HG02885 (cell line): ENCODE data around the gene MTMR11.
A peak's percentile ranks its signal among the peaks of the same experiment; 100 is the strongest.
"Not testable (repeated sequence)": the region's sequence is repeated elsewhere in the genome, so short reads cannot be mapped to it uniquely, and the experiment has no call there.

Source experiments
- ATAC-seq: cut with Tn5 transposase; IDR thresholded peaks from one replicate; pipeline ENCODE4 v1.9.1; 2021; ENCODE audit warnings: mild to moderate bottlenecking; ENCODE audit not compliant: unreplicated experiment, poor library complexity

Gene MTMR11

DNA sequence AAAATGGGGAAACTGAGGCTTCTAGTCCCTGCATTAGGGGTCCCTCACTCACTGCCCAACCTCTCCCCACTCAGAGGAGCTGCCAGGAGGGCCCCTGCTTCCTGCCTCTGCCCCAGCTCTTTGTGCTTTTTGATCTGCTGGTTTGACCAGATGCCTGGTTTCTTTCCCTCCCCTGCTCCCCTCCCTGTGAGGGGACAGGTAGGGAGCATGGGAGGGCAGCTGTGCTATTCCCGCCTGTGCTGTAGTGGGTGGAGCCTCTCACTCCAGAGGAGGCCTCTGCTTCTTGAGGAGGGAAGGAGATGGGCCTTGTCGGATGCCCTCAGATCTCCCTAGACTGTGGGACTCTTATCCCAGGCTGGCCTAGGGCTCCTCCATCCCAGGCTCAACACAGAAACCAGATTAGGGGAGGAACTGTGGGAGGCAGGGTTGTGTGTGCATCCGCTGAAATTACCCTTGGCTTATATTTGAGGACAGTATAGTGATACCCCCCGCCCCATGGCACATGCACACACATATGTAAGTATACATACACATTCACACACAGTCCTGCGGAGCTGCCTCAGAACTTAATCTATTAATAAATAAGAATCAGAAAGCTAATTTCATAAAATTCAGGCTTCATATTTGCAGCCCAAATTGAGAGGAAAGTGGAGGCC, 32.7 kb downstream of the MTMR11 start:
- ATAC-seq: no peak

- ATAC-seq: peak; percentile 99
These were observed 37.0 kb downstream of the MTMR11 start, which contains the start of gene BOLA1 for GRCh38 chr1:149899460-149900284. TSS of gene BOLA1 (plus strand) at chr1:149899568. CDS start at chr1:149900060, 492 bp downstream.

GRCh38 chr1:149896575-149896974, 40.1 kb downstream of the MTMR11 start:
- no peak for ATAC-seq

GRCh38 chr1:149888999-149889289, 47.7 kb downstream of the MTMR11 start:
- no peak for ATAC-seq

GRCh38 chr1:149888247-149888998, 48.3 kb downstream of the MTMR11 start:
- ATAC-seq: peak; percentile 26

DNA sequence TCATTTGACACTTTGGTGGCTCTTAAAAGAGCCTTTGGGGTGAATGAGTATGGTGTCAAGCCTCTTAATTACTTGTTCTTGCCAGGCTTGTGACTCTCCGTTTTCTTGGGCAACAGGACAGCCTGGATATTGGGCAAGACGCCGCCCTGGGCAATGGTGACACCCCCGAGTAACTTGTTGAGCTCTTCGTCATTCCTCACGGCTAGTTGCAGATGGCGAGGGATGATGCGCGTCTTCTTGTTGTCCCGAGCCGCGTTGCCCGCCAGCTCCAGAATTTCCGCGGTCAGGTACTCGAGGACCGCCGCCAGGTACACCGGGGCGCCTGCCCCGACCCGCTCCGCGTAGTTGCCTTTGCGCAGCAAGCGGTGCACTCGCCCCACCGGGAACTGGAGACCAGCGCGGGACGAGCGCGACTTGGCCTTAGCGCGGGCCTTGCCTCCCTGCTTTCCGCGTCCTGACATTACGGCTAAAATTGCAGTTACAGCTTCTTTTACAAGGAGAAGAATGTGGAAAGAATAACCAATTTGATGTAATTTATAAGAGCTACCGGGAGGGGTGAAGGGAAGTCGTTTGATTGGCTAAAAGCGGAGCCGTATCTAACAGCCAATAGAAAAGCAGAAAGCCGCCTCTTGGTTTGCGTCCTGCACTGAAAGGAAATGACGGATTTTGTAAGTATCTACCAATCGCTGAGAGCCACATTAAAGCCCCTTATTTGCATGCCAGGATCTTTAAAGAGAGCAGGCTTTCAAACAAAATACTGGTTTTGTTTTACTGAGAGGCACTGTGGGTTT, 49.0 kb downstream of the MTMR11 start:
- ATAC-seq: peak; percentile 50

DNA sequence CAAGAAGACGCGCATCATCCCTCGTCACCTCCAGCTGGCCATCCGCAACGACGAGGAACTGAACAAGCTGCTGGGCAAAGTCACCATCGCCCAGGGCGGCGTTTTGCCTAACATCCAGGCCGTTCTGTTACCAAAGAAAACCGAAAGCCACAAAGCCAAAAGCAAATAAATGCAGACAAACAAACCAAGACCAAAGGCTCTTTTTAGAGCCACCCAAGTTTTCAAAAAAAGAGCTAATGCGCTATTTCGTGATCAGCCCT, 49.6 kb downstream of the MTMR11 start:
- ATAC-seq: not testable (repeated sequence)

DNA sequence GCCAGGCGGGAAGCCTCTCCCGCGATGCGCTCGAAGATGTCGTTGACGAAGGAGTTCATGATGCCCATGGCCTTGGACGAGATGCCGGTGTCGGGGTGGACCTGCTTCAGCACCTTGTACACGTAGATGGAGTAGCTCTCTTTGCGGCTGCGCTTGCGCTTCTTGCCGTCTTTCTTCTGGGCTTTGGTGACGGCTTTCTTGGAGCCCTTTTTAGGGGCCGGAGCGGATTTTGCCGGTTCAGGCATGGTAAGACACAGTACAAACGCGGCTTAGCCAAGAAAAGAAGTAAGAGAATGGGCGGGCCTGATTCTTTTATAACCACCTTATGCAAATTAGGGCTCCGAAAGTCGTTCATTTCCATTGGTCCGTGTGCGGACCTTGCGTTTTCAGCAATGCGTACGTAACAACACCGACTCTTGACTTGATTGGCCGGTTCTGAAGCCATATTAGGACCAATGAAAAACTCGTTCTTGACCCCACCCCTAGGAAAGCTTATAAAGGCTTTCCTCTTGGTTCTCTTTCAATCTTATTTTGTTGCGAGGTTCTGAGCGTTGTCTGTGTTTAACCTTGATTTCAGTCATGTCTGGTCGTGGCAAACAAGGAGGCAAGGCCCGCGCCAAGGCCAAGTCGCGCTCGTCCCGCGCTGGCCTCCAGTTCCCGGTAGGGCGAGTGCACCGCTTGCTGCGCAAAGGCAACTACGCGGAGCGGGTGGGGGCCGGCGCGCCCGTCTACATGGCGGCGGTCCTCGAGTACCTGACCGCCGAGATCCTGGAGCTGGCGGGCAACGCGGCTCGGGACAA, 50.1 kb downstream of the MTMR11 start:
- ATAC-seq: peak; percentile 68

DNA sequence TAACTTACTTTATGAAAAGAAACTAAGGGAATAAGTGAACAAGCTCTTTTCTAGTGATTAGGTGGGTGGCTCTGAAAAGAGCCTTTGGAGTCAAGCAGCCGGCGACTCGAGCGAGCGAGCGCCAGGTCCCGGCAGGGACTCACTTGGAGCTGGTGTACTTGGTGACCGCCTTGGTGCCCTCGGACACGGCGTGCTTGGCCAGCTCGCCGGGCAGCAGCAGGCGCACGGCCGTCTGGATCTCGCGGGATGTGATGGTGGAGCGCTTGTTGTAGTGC, 50.6 kb downstream of the MTMR11 start:
- ATAC-seq: not testable (repeated sequence)

GRCh38 chr1:149885339-149886120, 51.1 kb downstream of the MTMR11 start:
- no peak for ATAC-seq

DNA sequence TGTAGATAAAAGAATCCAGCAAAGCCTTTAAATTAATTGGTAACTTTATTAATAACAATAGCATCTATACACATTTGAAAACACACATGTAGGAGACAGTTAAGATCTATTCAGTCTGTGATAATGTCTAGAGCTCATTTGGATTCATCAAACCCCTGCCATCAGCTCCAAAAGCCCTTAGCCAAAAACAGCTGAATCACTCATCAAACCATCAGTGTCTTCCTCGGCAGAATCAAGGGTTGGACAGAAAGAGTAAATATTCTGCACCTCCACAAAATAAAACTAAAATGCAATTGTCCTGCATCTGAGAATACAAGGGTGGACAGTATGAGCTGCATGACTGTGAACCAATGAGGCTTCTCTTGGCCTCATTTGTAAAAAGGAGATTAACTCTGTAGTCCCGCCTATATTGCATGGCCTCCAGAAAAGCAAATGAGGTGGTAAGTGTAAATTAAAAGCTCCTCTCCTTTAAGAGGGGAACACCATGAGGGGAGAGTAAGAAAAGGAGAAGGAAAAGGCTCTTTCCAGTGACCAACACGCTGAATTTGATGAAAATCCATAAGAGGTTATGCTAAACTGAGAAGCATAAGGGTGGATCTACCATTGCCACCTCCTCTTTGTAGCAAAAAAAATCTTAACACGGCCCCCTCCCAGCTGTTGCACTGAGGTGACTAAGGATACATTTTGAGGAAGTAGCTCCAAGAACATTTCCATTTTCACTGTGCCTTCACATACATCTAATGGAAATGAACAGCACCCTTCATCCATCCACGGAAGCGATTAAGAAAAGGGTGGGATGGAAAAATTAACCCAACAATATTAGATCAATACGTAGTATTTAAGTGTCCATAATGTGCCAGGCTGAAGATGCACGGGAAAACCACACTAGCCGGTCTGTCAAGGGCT, 52.0 kb downstream of the MTMR11 start:
- no peak for ATAC-seq

DNA sequence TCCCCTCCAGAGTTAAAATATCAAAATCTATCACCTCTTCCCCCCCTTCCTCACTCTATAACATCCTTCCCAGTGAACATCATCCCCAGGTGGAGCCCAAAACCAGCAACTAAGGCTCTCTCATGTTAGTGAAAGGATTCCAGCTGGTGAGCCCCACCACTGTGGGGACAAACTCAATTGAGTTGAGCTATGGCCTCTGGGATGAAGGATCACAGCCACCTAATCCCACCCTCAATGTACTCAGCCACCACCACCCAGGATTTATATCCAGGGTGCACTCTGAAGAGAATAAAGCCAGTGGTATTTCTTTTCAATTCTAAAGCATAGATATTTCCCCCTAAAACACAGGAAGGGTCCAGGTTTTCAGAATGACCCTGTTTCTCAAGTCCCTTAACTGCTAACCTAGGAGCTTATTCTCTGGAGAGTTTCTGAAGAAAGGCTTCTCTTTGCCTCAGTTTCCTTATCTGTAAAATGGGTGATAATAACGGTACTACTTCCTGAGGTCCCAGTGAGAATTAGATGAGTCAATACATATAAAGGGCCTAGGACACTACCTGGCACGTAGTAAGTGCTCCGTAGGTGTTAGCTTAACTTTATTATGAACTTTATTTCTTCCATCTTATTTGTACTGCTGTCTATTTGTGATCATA, 53.0 kb downstream of the MTMR11 start:
- ATAC-seq: no peak

- ATAC-seq: no peak
These were observed 54.8 kb downstream of the MTMR11 start for GRCh38 chr1:149881876-149882275.

DNA sequence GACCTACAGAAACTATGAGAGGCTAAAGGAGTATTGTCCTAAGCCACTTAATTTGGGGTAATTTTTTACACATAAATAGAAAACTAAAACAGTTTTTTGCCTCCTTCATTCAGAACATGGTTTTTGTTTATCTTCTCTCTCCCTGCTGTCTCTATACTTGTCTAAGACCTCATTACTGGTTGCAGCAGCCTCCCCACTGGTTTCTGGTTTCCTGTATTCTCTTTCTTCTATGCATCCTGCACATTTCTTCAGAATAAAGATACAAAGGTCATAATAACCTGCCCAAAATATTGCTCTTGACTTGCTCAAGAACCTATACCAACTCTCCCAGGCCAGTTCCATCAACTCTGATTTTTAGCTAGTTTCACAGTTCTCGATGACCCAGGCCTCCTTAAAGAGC, 57.1 kb downstream of the MTMR11 start:
- ATAC-seq: no peak
